IMR-90 (cell line): Measurements from ENCODE around the gene TAGLN3. TPM values are rescaled to one million over a fixed set of nuclear protein-coding genes. Genes with fewer than 3 reads are reported as not detected.

Experiments
- ATAC-seq: fragments of 200-7000 bp; cut with Tn5 transposase; 2 replicates; pipeline ENCODE4 v1.9.1; 2020; ENCODE audit warnings: low read depth, mild to moderate bottlenecking, moderate library complexity
- BruUV-seq: library from RNA; stranded (reverse); fragments of 400-500 nt; replicated peaks from 2 replicates; lab custom pipeline; 2021; lab: Mats Ljungman, UMichigan
- CTCF ChIA-PET: fragments of 300-600 bp; formaldehyde crosslinking; extraction: SDS; loops from one replicate; lab custom pipeline; 2021; ENCODE audit warnings: antibody characterized with exemption; lab: Yijun Ruan, JAX
- POLR2A ChIA-PET: fragments of 300-600 bp; sonication (Branson Sonifier 250); formaldehyde crosslinking; loops from one replicate; lab custom pipeline; 2022; ENCODE audit warnings: antibody characterized with exemption; ENCODE audit not compliant: unreplicated experiment; lab: Charles Lee
- DNase-seq: peaks from one replicate; pipeline ENCODE4 v3.0.0; 2013
- H2AFZ ChIP-seq: replicated peaks from 2 replicates; pipeline ENCODE3; 2013; ENCODE audit warnings: low read length, mild to moderate bottlenecking; ENCODE audit not compliant: poor library complexity
- H2AK5ac ChIP-seq: 2 replicates; pipeline ENCODE4 v1.6.1; 2013; ENCODE audit warnings: low read depth, low read length, inconsistent platforms
- H2AK9ac ChIP-seq: replicated peaks from 2 replicates; pipeline ENCODE3; 2013; ENCODE audit warnings: mild to moderate bottlenecking, low read depth, low read length, moderate library complexity; ENCODE audit not compliant: poor library complexity
- H2BK120ac ChIP-seq: 2 replicates; pipeline ENCODE4 v1.6.1; 2013; ENCODE audit warnings: low read depth, low read length, inconsistent platforms
- H2BK15ac ChIP-seq: 3 replicates; pipeline ENCODE4 v1.6.1; 2013; ENCODE audit warnings: low read depth, low read length, inconsistent platforms
- H2BK20ac ChIP-seq: 2 replicates; pipeline ENCODE4 v1.6.1; 2013; ENCODE audit warnings: low read depth, mild to moderate bottlenecking, inconsistent platforms, low read length, moderate library complexity
- H2BK5ac ChIP-seq: 2 replicates; pipeline ENCODE4 v1.6.1; 2013; ENCODE audit warnings: mild to moderate bottlenecking, low read depth, low read length, inconsistent platforms; ENCODE audit not compliant: poor library complexity, severe bottlenecking
- H3K14ac ChIP-seq: replicated peaks from 2 replicates; pipeline ENCODE4 v1.6.1; 2013; ENCODE audit warnings: low read depth, low read length, inconsistent platforms
- H3K18ac ChIP-seq: 2 replicates; pipeline ENCODE4 v1.6.1; 2013; ENCODE audit warnings: low read depth, low read length, control low read depth
- H3K23ac ChIP-seq: 2 replicates; pipeline ENCODE4 v1.6.1; 2013; ENCODE audit warnings: low read depth, low read length, inconsistent platforms
- H3K27ac ChIP-seq: 2 replicates; pipeline ENCODE4 v1.5.1; 2013; ENCODE audit warnings: mild to moderate bottlenecking, control low read depth, low read length; ENCODE audit not compliant: insufficient read depth
- H3K27me3 ChIP-seq: 2 replicates; pipeline ENCODE4 v1.6.1; 2013; ENCODE audit warnings: low read length; ENCODE audit not compliant: control insufficient read depth, insufficient read depth
- H3K36me3 ChIP-seq: 2 replicates; pipeline ENCODE4 v1.6.1; 2013; ENCODE audit warnings: low read length, mixed read lengths; ENCODE audit not compliant: control insufficient read depth, insufficient read depth
- H3K4ac ChIP-seq: 2 replicates; pipeline ENCODE4 v1.6.1; 2013; ENCODE audit warnings: low read depth, low read length, inconsistent platforms
- H3K4me1 ChIP-seq: 2 replicates; pipeline ENCODE4 v1.6.1; 2013; ENCODE audit warnings: low read length, mixed read lengths; ENCODE audit not compliant: control insufficient read depth, insufficient read depth
- H3K4me2 ChIP-seq: 2 replicates; pipeline ENCODE4 v1.6.1; 2013; ENCODE audit warnings: low read depth, mild to moderate bottlenecking, control low read depth, low read length, moderate library complexity
- H3K4me3 ChIP-seq: 2 replicates; pipeline ENCODE4 v1.5.1; 2013; ENCODE audit warnings: low read depth, mild to moderate bottlenecking, control low read depth, low read length, moderate library complexity; ENCODE audit not compliant: insufficient read depth
- H3K56ac ChIP-seq: 2 replicates; pipeline ENCODE4 v1.6.1; 2013; ENCODE audit warnings: low read length, inconsistent platforms; ENCODE audit not compliant: insufficient read depth; ENCODE audit errors: extremely low read depth
- H3K79me1 ChIP-seq, 2 experiments: 2 replicates each; pipeline ENCODE4 v1.6.1; 2013; ENCODE audit warnings: low read length in 2 of 2, inconsistent platforms in 1 of 2, low read depth in 1 of 2
- H3K9ac ChIP-seq: 2 replicates; pipeline ENCODE4 v1.6.1; 2013; ENCODE audit warnings: low read depth, low read length, control low read depth
- H3K9me1 ChIP-seq: 2 replicates; pipeline ENCODE4 v1.6.1; 2013; ENCODE audit warnings: low read length, inconsistent platforms; ENCODE audit not compliant: insufficient read depth
- H3K9me3 ChIP-seq: 2 replicates; pipeline ENCODE4 v1.6.1; 2013; ENCODE audit warnings: low read length; ENCODE audit not compliant: control insufficient read depth, insufficient read depth
- H4K20me1 ChIP-seq: 2 replicates; pipeline ENCODE4 v1.6.1; 2013; ENCODE audit warnings: low read length, inconsistent platforms; ENCODE audit not compliant: insufficient read depth
- H4K5ac ChIP-seq: 2 replicates; pipeline ENCODE4 v1.6.1; 2013; ENCODE audit warnings: mild to moderate bottlenecking, low read depth, low read length, control low read depth
- H4K8ac ChIP-seq, 2 experiments: 2 replicates each; pipeline ENCODE4 v1.6.1; 2013; ENCODE audit warnings: low read depth in 2 of 2, low read length in 2 of 2, control low read depth in 1 of 2, inconsistent platforms in 1 of 2
- H4K91ac ChIP-seq: 2 replicates; pipeline ENCODE4 v1.6.1; 2013; ENCODE audit warnings: low read depth, low read length, inconsistent platforms; ENCODE audit not compliant: insufficient read depth
- BHLHE40 ChIP-seq: fragments of 150-350 bp; IDR thresholded peaks from 2 replicates; pipeline ENCODE4 v1.6.1; 2016; ENCODE audit warnings: mild to moderate bottlenecking, low read depth, low read length
- FOS ChIP-seq: fragments of 150-350 bp; IDR thresholded peaks from 2 replicates; pipeline ENCODE4 v1.6.1; 2016; ENCODE audit warnings: low read depth, low read length
- MAFK ChIP-seq: IDR thresholded peaks from 2 replicates; pipeline ENCODE4 v1.6.1; 2012; ENCODE audit warnings: low read depth, low read length, improper control_type of control experiment
- MAZ ChIP-seq: IDR thresholded peaks from 2 replicates; pipeline ENCODE4 v1.6.1; 2012; ENCODE audit warnings: low read depth, mild to moderate bottlenecking, low read length, improper control_type of control experiment, moderate library complexity, borderline replicate concordance
- MXI1 ChIP-seq: IDR thresholded peaks from 2 replicates; pipeline ENCODE4 v1.6.1; 2012; ENCODE audit warnings: low read depth, mild to moderate bottlenecking, low read length, moderate library complexity, borderline replicate concordance
- NFE2L2 ChIP-seq: fragments of 150-350 bp; IDR thresholded peaks from 2 replicates; pipeline ENCODE4 v1.6.1; 2016; ENCODE audit warnings: low read depth, mild to moderate bottlenecking, low read length
- RAD21 ChIP-seq: IDR thresholded peaks from 2 replicates; pipeline ENCODE4 v1.6.1; 2012; ENCODE audit warnings: low read length, improper control_type of control experiment
- RCOR1 ChIP-seq: IDR thresholded peaks from 2 replicates; pipeline ENCODE4 v1.6.1; 2012; ENCODE audit warnings: mild to moderate bottlenecking, low read length, improper control_type of control experiment; ENCODE audit not compliant: insufficient replicate concordance
- RFX5 ChIP-seq: IDR thresholded peaks from 2 replicates; pipeline ENCODE4 v1.8.0; 2012; ENCODE audit warnings: low read depth, mild to moderate bottlenecking, low read length, moderate library complexity
- SMC3 ChIP-seq: fragments of 150-350 bp; IDR thresholded peaks from 2 replicates; pipeline ENCODE4 v1.6.1; 2016; ENCODE audit warnings: low read depth, mild to moderate bottlenecking, antibody characterized with exemption, low read length, moderate library complexity
- WGBS, 2 experiments: methylation state at CpG; one replicate each; pipeline versions ENCODE4 v1.1.5 to v1.1.7; 2013; ENCODE audit warnings: missing lambda C conversion rate in 2 of 2; ENCODE audit not compliant: insufficient read length in 1 of 2; ENCODE audit errors: extremely low coverage in 2 of 2; 5-methylcytosine and 5-hydroxymethylcytosine counted together
- dilution Hi-C: fragments of 300-500 bp; cut with HindIII; formaldehyde crosslinking; loops from one replicate; pipeline ENCODE4 v1.14.3; 2018; ENCODE audit warnings: low sequenced_read_pairs; ENCODE audit not compliant: unreplicated experiment
- in situ Hi-C: fragments of 300-500 bp; cut with MboI; formaldehyde crosslinking; loops from 3 replicates; pipeline ENCODE4 v1.14.3; 2019; ENCODE audit warnings: low sequenced_read_pairs, inconsistent platforms, mixed read lengths
- intact Hi-C: fragments of 100-400 bp; cut with micrococcal nuclease; formaldehyde crosslinking; loops from 2 replicates; pipeline ENCODE4 v1.10.0; 2022
- polyA plus RNA-seq, 3 experiments: library from polyadenylated mRNA; depleted of rRNA; stranded (reverse); fragments of >200 nt; gene quantifications; 2 replicates each; pipeline ENCODE4 v1.2.3, GENCODE V29; 2012; ENCODE audit warnings: low replicate concordance in 1 of 3
- total RNA-seq: library from RNA; depleted of rRNA; stranded (reverse); fragments of >200 nt; gene quantifications from 2 replicates; pipeline ENCODE4 v1.2.3, GENCODE V29; 2012
- TF ChIP-seq, protein P1 (sequence below): conservative IDR thresholded peaks from 2 replicates; pipeline ENCODE4 v1.5.1; 2012; ENCODE audit warnings: mild to moderate bottlenecking, low read depth, low read length, improper control_type of control experiment
- TF ChIP-seq, protein P2 (sequence below): fragments of 150-350 bp; IDR thresholded peaks from 2 replicates; pipeline ENCODE4 v1.6.1; 2016; ENCODE audit warnings: low read depth, mild to moderate bottlenecking, low read length, moderate library complexity, borderline replicate concordance

Gene TAGLN3
- total and polyA plus RNA-seq, 2 of the 4 experiments (the other 2 are of a cell fraction): 3.2 to 7.7 TPM

DNA sequence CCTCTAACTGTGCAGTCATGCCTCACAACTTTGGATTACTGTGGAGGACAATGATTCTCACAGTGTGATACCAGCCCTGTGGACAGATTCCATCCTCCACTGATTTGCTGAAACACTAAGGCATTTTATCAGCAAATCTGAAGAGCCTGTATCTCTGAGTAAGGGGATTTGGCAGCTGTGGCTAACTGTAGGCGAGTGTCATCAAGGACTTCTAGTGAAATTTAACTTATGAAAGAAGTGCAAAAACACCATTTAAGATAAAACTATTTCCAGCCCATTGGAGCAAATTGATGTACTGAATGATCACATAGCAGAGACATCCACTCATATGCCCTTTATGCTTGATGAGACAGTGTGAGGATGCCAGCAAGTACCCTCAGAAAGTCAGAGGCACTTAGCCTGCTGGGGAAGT lies 22.0 kb downstream of the TAGLN3 start:
- H2AK5ac ChIP-seq: no peak overlapping the region
- H2BK20ac ChIP-seq: no peak overlapping the region
- H3K9me3 ChIP-seq: no peaks in the 10 kb centered on the region
- H3K79me1 ChIP-seq: no peaks in the 10 kb centered on the region
- no peak overlapping the region for H3K4ac ChIP-seq
- dilution Hi-C loops: no loop called here
- H3K14ac ChIP-seq: no peak overlapping the region
- no peak overlapping the region for H2BK5ac ChIP-seq
- no peaks in the 10 kb centered on the region for H3K9me1 ChIP-seq
- ChIA-PET CTCF (no interaction called here), POLR2A (no interaction called here)
- no peak overlapping the region for H3K27ac ChIP-seq
- no TSS peak for BruUV-seq
- WGBS, 2 experiments: no CpG with 5 or more reads among the region's 1 CpG
- no peak overlapping the region for H2AFZ ChIP-seq
- no peak overlapping the region for H3K18ac ChIP-seq
- H3K9ac ChIP-seq: no peak overlapping the region
- no peak for ATAC-seq
- no peak overlapping the region for H2AK9ac ChIP-seq
- intact Hi-C loops: no loop called here
- no peaks in the 10 kb centered on the region for H4K20me1 ChIP-seq
- no peak overlapping the region for H2BK15ac ChIP-seq
- no peak overlapping the region for H4K5ac ChIP-seq
- DNase-seq: no peak
- no peak overlapping the region for H4K91ac ChIP-seq
- H3K4me3 ChIP-seq: no peak overlapping the region
- H3K23ac ChIP-seq: no peak overlapping the region
- no peaks in the 10 kb centered on the region for H3K27me3 ChIP-seq
- no peaks in the 10 kb centered on the region for H3K36me3 ChIP-seq
- H3K4me1 ChIP-seq: no peaks in the 10 kb centered on the region
- H3K56ac ChIP-seq: no peak overlapping the region
- no peak overlapping the region for H4K8ac ChIP-seq
- TF ChIP-seq, protein P1, sequence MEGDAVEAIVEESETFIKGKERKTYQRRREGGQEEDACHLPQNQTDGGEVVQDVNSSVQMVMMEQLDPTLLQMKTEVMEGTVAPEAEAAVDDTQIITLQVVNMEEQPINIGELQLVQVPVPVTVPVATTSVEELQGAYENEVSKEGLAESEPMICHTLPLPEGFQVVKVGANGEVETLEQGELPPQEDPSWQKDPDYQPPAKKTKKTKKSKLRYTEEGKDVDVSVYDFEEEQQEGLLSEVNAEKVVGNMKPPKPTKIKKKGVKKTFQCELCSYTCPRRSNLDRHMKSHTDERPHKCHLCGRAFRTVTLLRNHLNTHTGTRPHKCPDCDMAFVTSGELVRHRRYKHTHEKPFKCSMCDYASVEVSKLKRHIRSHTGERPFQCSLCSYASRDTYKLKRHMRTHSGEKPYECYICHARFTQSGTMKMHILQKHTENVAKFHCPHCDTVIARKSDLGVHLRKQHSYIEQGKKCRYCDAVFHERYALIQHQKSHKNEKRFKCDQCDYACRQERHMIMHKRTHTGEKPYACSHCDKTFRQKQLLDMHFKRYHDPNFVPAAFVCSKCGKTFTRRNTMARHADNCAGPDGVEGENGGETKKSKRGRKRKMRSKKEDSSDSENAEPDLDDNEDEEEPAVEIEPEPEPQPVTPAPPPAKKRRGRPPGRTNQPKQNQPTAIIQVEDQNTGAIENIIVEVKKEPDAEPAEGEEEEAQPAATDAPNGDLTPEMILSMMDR: no peak
- TF ChIP-seq BHLHE40 (no peak), MAFK (no peak), SMC3 (no peak), RAD21 (no peak), MAZ (no peak), FOS (no peak), MXI1 (no peak), RCOR1 (no peak), NFE2L2 (no peak), RFX5 (no peak)
- TF ChIP-seq, protein P2, sequence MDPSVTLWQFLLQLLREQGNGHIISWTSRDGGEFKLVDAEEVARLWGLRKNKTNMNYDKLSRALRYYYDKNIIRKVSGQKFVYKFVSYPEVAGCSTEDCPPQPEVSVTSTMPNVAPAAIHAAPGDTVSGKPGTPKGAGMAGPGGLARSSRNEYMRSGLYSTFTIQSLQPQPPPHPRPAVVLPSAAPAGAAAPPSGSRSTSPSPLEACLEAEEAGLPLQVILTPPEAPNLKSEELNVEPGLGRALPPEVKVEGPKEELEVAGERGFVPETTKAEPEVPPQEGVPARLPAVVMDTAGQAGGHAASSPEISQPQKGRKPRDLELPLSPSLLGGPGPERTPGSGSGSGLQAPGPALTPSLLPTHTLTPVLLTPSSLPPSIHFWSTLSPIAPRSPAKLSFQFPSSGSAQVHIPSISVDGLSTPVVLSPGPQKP: no peak
- no peak overlapping the region for H3K4me2 ChIP-seq
- in situ Hi-C loops: no loop called here
- no peak overlapping the region for H2BK120ac ChIP-seq
